SK-N-DZ (cell line): ENCODE measurements around the gene RADX. TPM values are rescaled to one million over a fixed set of nuclear protein-coding genes. Genes with fewer than 3 reads are reported as not detected.
"Not testable (repeated sequence)": the region's sequence is repeated elsewhere in the genome, so short reads cannot be mapped to it uniquely, and the experiment has no call there.

ENCODE experiments used
- DNase-seq: peaks from one replicate; pipeline ENCODE4 v3.0.0-alpha.2; 2015; ENCODE audit warnings: low spot score
- polyA plus RNA-seq, 2 experiments: library from polyadenylated mRNA; depleted of rRNA; stranded (reverse); fragments of >200 nt; gene quantifications; 2 replicates each; pipeline ENCODE4 v1.2.3, GENCODE V29; 2014

The RADX gene, protein sequence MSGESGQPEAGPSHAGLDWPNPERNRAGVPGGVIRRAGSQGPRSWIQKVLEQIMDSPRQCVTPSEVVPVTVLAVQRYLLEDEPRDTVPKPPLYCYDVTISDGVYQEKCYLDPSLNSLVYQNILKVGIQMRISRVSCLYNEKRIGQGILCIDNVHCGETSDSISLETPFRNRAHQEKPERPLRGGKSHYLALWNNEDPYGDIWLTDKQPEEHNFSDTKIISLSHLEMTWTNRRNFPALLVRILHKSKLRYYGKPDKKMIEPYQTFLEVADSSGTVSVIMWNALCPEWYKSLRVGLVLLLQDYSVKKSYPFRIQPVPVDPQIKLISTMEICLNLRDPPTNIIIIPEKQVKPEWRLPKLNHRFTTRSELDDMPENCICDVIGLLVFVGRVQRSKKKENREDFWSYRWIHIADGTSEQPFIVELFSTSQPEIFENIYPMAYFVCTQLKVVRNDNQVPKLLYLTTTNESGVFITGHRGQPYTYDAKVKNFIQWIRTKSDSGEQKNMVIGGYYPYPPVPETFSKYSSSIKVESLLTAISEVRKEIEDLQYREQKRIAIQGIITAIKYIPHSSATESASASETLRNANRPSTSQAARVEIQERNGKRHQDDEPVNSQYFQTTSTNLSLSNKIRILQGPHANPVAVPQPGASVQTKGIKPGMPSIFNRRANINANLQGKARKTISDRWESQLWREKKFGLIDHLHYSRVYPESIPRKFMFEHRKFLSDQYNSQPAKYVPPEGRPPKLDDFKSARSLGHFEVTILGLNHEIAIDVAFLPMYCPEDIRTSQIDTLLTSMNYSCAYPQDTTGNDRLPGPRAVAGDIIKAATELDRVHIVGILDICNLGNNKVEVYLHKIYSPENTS
- polyA plus RNA-seq (2014; cell fraction: cytosol; rRNA removed), result 2.3 and 4.9 TPM in 2 replicates
- 4.8 and 6.1 TPM in 2 replicates for polyA plus RNA-seq (2014; cell fraction: nucleus; rRNA removed)

DNA sequence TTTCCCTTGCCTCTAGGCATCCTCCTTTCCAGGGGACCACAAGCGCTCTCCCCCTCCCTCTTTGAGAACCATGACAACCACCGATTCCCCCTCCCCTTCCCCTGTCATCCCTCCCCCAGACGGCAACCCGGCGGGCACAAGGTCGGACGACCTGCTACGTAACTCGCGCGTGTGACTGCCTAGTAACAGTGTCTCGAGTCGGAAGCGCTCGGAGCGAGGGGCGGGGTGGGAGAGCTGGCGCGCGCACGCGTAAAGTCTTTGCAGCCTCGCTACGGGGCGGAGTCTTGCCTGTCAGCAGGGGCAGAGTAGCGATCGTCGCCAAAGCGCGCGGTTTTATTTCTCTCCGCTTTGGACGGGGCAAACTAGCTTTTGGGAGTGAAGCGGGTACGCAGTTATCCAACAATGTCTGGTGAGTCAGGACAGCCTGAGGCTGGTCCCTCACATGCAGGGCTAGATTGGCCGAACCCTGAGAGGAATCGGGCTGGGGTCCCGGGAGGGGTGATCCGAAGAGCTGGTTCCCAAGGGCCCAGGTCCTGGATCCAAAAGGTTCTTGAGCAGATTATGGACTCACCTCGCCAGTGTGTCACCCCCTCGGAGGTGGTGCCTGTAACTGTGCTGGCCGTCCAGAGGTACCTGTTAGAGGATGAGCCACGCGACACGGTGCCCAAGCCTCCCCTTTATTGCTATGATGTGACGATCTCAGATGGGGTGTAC, at the start of gene RADX:
Gene RADX, plus strand, starts transcription at position 300 of the 714 bp plus-strand sequence. Its CDS starts 103 bp downstream, at position 403.
- DNase-seq, result peak; percentile 50

GRCh38 chrX:106564986-106565385, 46.8 kb upstream of the RADX start:
- DNase-seq, result no peak

DNA sequence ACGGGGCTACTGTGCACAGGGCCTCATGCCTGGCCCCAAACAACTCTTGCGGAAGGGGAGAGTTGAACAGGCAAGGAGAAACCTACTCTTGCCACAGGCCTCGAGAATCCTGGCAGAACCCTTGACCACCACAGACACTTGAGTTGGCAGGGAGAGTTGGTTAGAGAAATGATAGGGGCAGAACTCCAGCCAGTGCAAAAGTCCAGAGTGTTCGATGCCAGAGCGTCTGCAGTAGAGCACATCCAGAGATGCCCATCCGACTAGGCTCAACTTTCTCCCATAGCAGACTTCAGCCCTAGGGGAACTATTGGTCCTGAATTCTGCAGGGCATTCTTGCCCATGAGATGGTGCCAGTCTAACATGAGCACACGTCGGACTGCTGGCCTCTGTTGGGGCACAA, 45.4 kb upstream of the RADX start:
- DNase-seq, result no peak

- DNase-seq, result no peak
Measured at GRCh38 chrX:106581856-106582255, 29.9 kb upstream of the RADX start.

DNA sequence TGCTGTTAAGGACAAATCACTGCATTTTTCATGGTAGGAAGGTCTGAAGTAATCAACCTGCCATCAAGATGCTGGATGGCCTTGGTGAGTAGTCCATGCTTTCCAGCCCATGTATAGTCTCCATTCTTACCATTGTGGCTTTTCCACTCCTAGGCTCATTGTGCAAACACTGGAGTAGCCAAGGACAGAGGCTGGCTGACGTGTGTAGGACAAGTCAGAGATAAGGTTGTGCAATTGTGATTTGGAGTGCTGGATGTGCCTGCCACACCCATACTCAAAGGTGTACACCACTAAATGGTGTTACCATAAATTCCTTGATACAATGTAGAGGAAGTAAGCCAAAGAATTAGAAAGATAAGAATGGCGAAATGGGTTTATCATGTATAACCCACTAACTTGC, 26.3 kb upstream of the RADX start:
- no peak for DNase-seq

DNA sequence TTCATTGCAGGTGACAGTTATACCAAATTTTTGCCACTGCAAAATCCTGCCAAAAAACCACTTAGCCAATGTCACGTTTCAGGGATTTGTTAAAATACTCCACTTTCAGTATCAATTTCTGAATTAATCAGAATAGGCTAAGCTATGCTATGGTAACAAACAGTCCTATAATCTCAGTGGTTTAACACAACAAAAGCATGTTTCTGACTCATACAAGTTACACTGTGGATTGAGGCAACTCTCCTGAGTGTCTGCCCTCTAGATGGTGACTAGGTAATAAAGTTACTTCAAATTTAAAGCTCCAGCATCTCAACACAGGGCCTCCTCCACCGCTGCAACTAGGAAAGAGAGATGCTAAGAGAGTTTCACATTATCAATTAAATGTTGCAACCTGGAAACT, 23.0 kb upstream of the RADX start:
- no peak for DNase-seq

GRCh38 chrX:106599411-106599810, 12.4 kb upstream of the RADX start:
- DNase-seq, result no peak

GRCh38 chrX:106606571-106606970, 5.2 kb upstream of the RADX start:
- DNase-seq, result no peak

DNA sequence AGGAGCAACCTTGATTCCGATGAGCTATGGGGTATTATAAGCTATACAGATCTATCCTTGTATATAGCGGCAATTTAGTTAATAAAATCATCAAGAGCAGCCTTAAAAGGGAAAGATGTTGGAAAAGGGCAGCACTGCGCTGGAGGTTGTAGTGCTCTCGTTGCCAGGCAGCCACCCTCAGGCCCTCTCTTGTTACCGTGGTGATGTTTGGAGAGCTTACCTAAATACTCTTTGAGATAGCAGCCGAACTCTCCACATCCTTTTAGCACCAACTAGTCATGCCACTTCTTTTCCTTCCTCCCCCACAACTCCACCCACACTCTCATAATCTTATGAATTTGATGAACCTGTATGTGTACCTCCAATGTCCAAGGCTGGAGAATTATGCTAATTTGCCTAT, 3.8 kb upstream of the RADX start:
- DNase-seq, result no peak

DNA sequence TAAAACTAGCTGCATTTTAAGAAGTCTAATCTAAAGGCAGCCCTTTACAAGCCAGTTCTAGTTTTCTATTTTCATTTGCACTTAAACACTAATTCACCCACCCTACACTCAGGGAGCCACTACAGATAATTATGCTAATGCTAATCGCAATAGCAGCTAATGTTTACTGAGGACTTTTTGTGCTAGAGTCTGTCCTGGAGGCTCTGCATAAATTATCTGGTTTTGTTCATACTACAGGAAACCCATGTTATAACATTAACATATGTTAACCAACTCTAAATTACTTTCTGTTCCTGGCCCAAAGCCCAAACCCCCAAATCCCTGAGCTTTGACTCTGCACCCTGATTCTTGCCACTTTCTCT, 480 bp upstream of the RADX start:
- DNase-seq, result no peak

DNA sequence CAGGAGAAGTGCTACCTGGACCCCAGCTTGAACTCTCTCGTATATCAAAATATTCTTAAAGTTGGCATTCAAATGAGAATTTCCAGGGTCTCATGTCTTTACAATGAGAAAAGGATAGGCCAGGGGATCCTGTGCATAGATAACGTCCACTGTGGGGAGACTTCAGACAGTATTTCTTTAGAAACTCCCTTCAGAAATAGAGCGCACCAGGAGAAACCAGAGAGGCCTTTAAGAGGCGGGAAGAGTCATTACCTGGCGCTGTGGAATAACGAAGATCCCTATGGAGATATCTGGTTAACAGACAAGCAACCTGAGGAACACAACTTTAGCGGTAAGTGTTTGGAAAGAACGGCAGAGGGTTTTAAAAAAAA, 600 bp downstream of the RADX start:
- peak; percentile 1 for DNase-seq

DNA sequence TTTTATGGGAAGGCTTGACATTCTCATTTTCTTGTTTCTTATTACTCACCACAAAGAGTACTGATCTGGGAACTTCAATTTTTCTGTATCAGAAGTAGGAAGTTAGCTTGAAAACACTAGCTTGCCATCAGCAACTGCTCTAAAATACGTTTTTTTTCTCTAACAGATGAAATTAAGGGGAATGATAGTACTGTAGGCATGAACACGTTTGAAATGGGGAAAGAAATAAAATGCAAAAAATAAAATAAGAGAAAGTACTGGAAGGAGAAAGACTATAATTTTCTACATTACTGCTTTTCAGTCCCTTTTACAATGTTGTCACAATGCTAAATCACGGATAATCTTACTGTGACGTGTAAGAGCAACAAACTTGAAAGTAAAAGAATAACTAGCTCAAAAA, 1.5 kb downstream of the RADX start:
- DNase-seq, result no peak

- DNase-seq, result no peak
Measured at GRCh38 chrX:106615041-106615440, 3.3 kb downstream of the RADX start.

DNA sequence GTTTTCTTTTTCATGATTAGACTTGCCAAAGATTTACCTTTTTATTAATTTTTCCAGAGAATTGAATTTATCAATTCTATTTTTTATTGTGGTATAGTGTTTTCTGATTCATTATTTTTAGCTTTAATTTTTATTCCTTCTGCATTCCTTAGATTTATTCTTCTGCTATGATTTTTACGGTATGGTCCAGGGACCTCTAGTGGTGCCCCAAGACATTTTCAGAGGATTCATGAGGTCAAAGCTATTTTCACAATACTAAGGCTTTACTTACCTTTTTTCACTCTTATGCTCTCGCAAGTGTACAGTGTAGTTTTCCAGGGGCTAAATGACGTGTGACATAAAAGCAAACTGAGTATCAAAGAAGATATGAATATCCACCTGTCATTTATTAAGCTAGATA, 8.0 kb downstream of the RADX start:
- no peak for DNase-seq

- no peak for DNase-seq
Measured at GRCh38 chrX:106621836-106622235, 10.1 kb downstream of the RADX start.

DNA sequence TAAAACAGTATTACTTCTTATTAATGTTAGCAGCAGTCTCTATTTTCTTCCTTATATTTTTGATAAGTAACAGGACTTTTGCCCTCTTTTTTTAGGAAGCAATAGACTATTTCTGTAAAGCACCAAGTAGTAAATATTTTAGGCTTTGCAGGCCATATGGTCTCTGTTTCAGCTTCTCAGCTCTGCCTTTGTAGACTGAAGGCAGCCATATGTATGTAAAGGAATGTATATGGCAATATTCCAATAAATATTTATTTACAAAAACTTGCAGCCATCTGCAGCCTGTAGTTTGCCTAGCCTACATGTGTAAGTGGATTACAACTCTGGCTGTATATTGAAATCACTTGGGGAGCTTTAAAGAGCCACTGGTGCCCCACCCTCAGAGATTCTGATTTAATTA, 15.0 kb downstream of the RADX start:
- DNase-seq, result no peak

DNA sequence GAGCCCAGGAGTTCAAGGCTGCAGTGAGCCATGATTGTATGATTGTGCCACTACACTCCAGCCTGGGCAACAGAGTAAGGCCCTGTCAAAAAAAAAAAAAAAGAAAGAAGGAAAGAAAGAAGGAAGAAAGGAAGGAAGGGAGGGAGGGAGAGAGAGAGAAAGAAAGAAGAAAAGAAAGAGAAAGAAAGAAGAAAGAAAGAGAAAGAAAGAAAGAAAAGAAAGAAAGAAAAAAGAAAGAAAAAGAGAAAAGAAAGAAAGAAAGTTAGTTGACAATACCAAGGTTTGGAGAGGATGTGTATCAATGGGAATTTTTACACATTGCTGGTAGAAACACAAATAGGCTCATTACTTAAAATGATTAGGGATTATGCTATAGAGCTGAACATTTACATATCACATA, 19.8 kb downstream of the RADX start:
- DNase-seq, result no peak

DNA sequence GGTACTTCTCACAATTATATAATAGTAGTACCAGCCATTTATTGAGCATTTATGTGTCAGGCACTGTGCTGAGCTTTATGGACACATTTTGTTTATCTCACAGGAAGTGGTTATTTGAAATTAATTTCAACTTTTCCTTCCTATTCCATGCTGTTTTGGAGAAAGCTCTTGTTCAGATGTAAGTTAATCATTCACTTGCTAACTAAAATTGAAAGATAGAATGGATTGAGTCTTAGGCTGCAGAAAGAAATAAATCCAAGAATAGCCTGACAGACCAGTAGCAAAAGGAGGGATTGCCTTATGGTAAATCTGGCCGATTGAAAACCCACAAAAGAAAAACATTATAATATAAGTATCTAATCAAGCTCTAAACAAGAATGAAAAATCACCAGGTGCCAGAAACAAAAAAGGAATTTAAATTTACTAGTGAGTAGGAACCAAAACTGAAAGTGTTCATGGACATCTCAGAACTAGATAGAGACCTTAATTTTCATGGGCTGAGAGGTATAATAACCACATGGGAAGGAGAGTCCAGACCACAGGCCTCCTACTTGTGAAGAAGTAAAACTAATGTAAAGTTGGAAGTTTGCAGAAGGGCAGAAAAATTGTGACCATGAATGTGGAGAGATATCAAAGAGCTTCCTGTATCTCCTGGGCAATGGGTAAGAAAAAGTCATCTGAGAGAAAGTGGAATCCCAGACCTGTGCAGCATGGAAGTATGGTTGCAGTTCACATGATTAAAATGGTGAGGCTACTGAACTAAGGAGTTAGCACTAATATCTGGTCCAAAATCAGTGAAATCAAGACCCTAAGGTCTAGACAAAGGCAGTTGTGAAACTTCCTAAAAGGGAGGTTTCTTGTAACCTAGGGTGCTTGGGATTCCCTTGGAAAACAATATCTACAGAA, 38.0 kb downstream of the RADX start:
- DNase-seq, result no peak

DNA sequence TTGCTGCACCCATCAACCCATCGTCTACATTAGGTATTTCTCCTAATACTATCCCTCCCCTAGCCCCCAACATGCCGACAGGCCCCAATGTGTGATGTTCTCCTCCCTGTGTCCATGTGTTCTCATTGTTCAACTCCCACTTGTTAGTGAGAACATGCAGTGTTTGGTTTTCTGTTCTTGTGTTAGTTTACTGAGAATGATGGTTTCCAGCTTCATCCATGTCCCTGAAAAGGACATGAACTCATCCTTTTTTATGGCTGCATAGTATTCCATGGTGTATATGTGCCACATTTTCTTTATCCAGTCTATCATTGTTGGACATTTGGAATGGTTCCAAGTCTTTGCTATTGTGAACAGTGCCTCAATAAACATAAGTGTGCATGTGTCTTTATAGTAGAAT, 41.8 kb downstream of the RADX start:
- not testable (repeated sequence) for DNase-seq

DNA sequence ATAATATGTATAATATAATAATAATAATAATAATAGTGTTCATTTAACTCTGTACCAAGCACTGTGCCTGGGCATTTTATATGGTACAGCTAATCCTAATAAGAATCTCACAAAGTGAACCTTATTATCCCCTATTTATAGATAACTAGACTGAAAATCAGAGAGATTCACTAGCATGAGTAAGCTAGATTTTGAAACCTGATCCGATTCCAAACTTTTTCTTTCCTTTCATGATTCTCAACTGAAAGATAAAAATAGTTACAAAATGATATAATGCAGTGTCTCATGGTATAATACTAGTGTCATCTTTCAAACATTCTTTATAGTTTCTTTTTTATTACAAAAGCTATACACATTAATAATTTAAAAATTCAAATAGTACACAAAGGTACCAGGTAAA, 58.9 kb downstream of the RADX start:
- no peak for DNase-seq

- DNase-seq, result no peak
Measured at GRCh38 chrX:106672527-106672926, 60.7 kb downstream of the RADX start.
